ENCODE data around the gene ZNF281. TPM values are rescaled to one million over a fixed set of nuclear protein-coding genes. Genes with fewer than 3 reads are reported as not detected.
A peak's percentile ranks its signal among the peaks of the same experiment; 100 is the strongest.
"Not testable (repeated sequence)": the region's sequence is repeated elsewhere in the genome, so short reads cannot be mapped to it uniquely, and the experiment has no call there.

Gene ZNF281
- total and polyA plus RNA-seq, 2 experiments from 2014 or later: 40.3 to 45.2 TPM

GRCh38 chr1:200422211-200422610 is 12.4 kb upstream of the ZNF281 start:
- 0 out of 2 replicates have a peak overlapping the region, but pooled peaks have one; percentile 12 for H2AFZ ChIP-seq
- no peak for TF ChIP-seq EZH2 (IDR thresholded peaks at IDR 0.05; ENCODE audit: insufficient read depth, poor library complexity, severe bottlenecking)
- H3K9me2 ChIP-seq (ENCODE audit: insufficient read depth): no peaks in the 10 kb centered on the region
- no peaks in the 10 kb centered on the region for H4K20me1 ChIP-seq (ENCODE audit: insufficient read depth)
- H3K4me3 ChIP-seq: no peak overlapping the region
- H3K9me3 ChIP-seq (ENCODE audit: low read depth): no peaks in the 10 kb centered on the region
- 0 out of 2 replicates have a peak, but pooled peaks cover 4% of the 10 kb centered on the region for H3F3A ChIP-seq (ENCODE audit: insufficient read depth)
- H3K9ac ChIP-seq: no peak overlapping the region
- no peaks in the 10 kb centered on the region for H3K79me2 ChIP-seq (ENCODE audit: insufficient read depth)
- no peaks in the 10 kb centered on the region for H3K27me3 ChIP-seq (replicated peaks; ENCODE audit: insufficient read depth)
- no peak overlapping the region for H3K27ac ChIP-seq
- DNase-seq: no peak
- H3K36me3 ChIP-seq (ENCODE audit: low read depth): no peaks in the 10 kb centered on the region
- no peaks in the 10 kb centered on the region for H3K4me1 ChIP-seq (ENCODE audit: insufficient read depth)
- WGBS, 2 experiments (ENCODE audit: low coverage in 1 of 2, low lambda C conversion rate in 2 of 2, missing lambda C conversion rate in 2 of 2): 94 to 96% methylated on average over 3 of the region's 3 CpGs
- in situ Hi-C loops (cut with MboI): no loop called here
- no peak overlapping the region for H3K4me2 ChIP-seq (ENCODE audit: unreplicated experiment)

DNA sequence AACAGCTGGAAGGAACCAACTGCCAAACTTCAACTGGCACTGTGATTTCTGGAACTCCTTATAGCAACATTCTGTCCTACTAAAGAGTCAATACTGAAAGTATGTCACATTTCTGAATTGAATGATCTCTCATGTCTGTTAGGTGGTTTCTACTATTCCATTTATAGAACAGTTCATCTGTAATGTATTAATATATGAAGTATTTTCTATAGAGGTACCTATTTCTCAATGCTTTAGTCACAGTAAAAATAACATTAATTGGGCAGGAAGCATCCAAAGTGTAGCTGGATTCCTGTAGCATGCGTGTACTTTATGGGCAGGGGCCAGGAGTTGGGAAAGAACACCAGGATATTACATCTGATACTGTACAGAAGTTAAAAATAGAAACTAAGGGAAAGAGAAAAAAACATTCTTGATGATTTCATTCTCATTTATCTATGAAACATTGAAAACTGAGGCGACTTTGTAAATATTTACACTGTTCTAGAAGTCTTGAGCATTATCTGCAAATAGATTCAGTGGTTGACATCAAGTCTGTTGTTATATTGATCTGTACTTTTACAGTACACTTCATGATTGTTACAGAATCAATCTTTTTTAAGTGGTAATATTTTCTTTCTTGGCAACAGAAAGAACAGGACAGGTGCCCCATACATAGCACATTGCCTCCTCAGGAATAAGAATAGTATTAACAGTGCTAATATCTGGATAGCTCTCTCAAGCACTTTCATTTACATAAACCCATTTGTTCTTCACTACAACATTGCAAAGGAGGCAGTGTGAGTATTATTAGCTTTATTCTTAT is 6.2 kb upstream of the ZNF281 start:
- Histone ChIP-seq H3K4me1 (ENCODE audit: insufficient read depth) (peaks cover 26% of the 10 kb centered on the region), H3K36me3 (ENCODE audit: low read depth) (no peaks in the 10 kb centered on the region), H3K4me3 (peak overlapping the region; percentile 43), H3K27me3 (replicated peaks; ENCODE audit: insufficient read depth) (no peaks in the 10 kb centered on the region), H3K27ac (peak overlapping the region; percentile 89), H2AFZ (peak overlapping the region; percentile 21), H3F3A (ENCODE audit: insufficient read depth) (peaks cover 36% of the 10 kb centered on the region), H3K9me3 (ENCODE audit: low read depth) (no peaks in the 10 kb centered on the region), H3K79me2 (ENCODE audit: insufficient read depth) (no peaks in the 10 kb centered on the region), H4K20me1 (ENCODE audit: insufficient read depth) (no peaks in the 10 kb centered on the region), H3K9ac (peak overlapping the region; percentile 67), H3K4me2 (ENCODE audit: unreplicated experiment) (peak overlapping the region; percentile 73), H3K9me2 (ENCODE audit: insufficient read depth) (no peaks in the 10 kb centered on the region)
- DNase-seq: peak; percentile 94
- in situ Hi-C loops (cut with MboI): no loop called here
- no peak for TF ChIP-seq EZH2phosphoT487 (IDR thresholded peaks at IDR 0.05; ENCODE audit: insufficient read depth, low read depth)
- no peak for TF ChIP-seq EZH2 (IDR thresholded peaks at IDR 0.05; ENCODE audit: insufficient read depth, poor library complexity, severe bottlenecking)
- 0 to 3% methylated on average over 2 of the region's 2 CpGs for WGBS, 2 experiments (ENCODE audit: low coverage in 1 of 2, low lambda C conversion rate in 2 of 2, missing lambda C conversion rate in 2 of 2)

DNA sequence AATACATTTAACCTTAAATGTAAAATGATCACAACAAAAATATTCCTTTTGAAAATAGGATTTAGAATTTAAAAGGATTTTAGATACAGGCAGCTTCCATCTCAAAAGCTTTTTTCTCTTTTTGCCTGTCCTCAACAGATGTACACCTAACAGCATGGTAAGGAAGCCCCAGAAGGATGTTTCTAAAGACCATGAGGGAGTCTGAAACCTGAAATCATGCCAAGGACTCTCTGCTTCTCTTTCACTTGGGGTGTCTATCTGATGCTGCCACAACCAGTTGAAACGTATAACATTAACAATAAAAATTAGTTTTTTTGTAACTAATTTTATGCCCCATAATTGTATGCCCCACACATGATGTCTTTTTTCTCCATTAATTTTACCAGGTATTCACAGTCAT is 5.4 kb upstream of the ZNF281 start:
- Histone ChIP-seq H3F3A (ENCODE audit: insufficient read depth) (peaks cover 36% of the 10 kb centered on the region), H3K9me2 (ENCODE audit: insufficient read depth) (no peaks in the 10 kb centered on the region), H4K20me1 (ENCODE audit: insufficient read depth) (no peaks in the 10 kb centered on the region), H3K27me3 (replicated peaks; ENCODE audit: insufficient read depth) (no peaks in the 10 kb centered on the region), H3K4me3 (peak overlapping the region; percentile 43; the same call in 1 of the 2 replicates), H3K27ac (peak overlapping the region; percentile 89), H3K79me2 (ENCODE audit: insufficient read depth) (no peaks in the 10 kb centered on the region), H3K9ac (peak overlapping the region; percentile 40), H3K36me3 (ENCODE audit: low read depth) (no peaks in the 10 kb centered on the region), H3K4me1 (ENCODE audit: insufficient read depth) (peaks cover 33% of the 10 kb centered on the region), H3K9me3 (ENCODE audit: low read depth) (no peaks in the 10 kb centered on the region), H2AFZ (no peak overlapping the region), H3K4me2 (ENCODE audit: unreplicated experiment) (peak overlapping the region; percentile 66)
- no peak for TF ChIP-seq EZH2 (IDR thresholded peaks at IDR 0.05; ENCODE audit: insufficient read depth, poor library complexity, severe bottlenecking)
- 77 to 89% methylated on average over 1 of the region's 1 CpG for WGBS, 2 experiments (ENCODE audit: low coverage in 1 of 2, low lambda C conversion rate in 2 of 2, missing lambda C conversion rate in 2 of 2)
- no peak for DNase-seq
- in situ Hi-C loops (cut with MboI): no loop called here

DNA sequence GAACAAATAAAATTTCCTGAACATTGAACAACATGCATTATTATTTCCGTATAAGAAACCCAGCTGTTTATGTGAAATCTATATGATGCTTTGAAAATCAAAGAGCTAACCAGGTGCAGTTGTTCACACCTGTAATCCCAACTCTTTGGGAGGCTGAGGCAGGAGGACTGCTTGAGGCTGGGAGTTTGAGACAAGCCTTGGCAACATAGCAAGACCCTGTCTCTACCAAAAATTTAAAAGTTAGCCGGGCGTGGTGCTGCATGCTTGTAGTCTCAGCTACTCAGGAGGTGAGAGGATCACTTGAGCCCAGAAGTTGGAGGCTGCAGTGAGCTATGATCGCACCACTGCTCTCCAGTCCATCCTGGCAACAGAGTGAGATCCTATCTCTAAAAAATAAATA is 4.8 kb upstream of the ZNF281 start:
- 87 to 93% methylated on average over 4 of the region's 4 CpGs for WGBS, 2 experiments (ENCODE audit: low coverage in 1 of 2, low lambda C conversion rate in 2 of 2, missing lambda C conversion rate in 2 of 2)

GRCh38 chr1:200413766-200414165 is 3.9 kb upstream of the ZNF281 start:
- in situ Hi-C loops (cut with MboI); H4K20me1 ChIP-seq (ENCODE audit: insufficient read depth); H3K4me3 ChIP-seq; H3K9me2 ChIP-seq (ENCODE audit: insufficient read depth); H2AFZ ChIP-seq; H3K27me3 ChIP-seq (replicated peaks; ENCODE audit: insufficient read depth); DNase-seq; H3K9me3 ChIP-seq (ENCODE audit: low read depth); H3K4me2 ChIP-seq (ENCODE audit: unreplicated experiment); H3K9ac ChIP-seq; H3K36me3 ChIP-seq (ENCODE audit: low read depth); H3K27ac ChIP-seq: not testable (repeated sequence)
- 93% methylated on average over 11 of the region's 11 CpGs for WGBS, 2 experiments (ENCODE audit: low coverage in 1 of 2, low lambda C conversion rate in 2 of 2, missing lambda C conversion rate in 2 of 2)
- Histone ChIP-seq H3F3A (ENCODE audit: insufficient read depth) (peaks cover 36% of the 10 kb centered on the region), H3K79me2 (ENCODE audit: insufficient read depth) (peaks cover 10% of the 10 kb centered on the region), H3K4me1 (ENCODE audit: insufficient read depth) (peaks cover 37% of the 10 kb centered on the region)

More for the DNA sequence above, 4.8 kb upstream of the ZNF281 start:
- peaks cover 36% of the 10 kb centered on the region for H3F3A ChIP-seq (ENCODE audit: insufficient read depth)
- H3K36me3 ChIP-seq (ENCODE audit: low read depth): no peaks in the 10 kb centered on the region
- no peaks in the 10 kb centered on the region for H3K27me3 ChIP-seq (replicated peaks; ENCODE audit: insufficient read depth)
- no peak for DNase-seq
- H3K9ac ChIP-seq: no peak overlapping the region
- no peaks in the 10 kb centered on the region for H3K9me2 ChIP-seq (ENCODE audit: insufficient read depth)
- no peak overlapping the region for H2AFZ ChIP-seq
- no peaks in the 10 kb centered on the region for H4K20me1 ChIP-seq (ENCODE audit: insufficient read depth)
- no peak overlapping the region for H3K4me3 ChIP-seq
- no peak for TF ChIP-seq EZH2phosphoT487 (IDR thresholded peaks at IDR 0.05; ENCODE audit: insufficient read depth, low read depth)
- peaks cover 2% of the 10 kb centered on the region for H3K79me2 ChIP-seq (ENCODE audit: insufficient read depth)
- in situ Hi-C loops (cut with MboI): no loop called here
- H3K27ac ChIP-seq: peak overlapping the region; percentile 89
- no peaks in the 10 kb centered on the region for H3K9me3 ChIP-seq (ENCODE audit: low read depth)
- H3K4me1 ChIP-seq (ENCODE audit: insufficient read depth): peaks cover 34% of the 10 kb centered on the region
- peak overlapping the region; percentile 66 for H3K4me2 ChIP-seq (ENCODE audit: unreplicated experiment)
